ENCODE measurements around the gene ATP6V1G3.

Gene ATP6V1G3

DNA sequence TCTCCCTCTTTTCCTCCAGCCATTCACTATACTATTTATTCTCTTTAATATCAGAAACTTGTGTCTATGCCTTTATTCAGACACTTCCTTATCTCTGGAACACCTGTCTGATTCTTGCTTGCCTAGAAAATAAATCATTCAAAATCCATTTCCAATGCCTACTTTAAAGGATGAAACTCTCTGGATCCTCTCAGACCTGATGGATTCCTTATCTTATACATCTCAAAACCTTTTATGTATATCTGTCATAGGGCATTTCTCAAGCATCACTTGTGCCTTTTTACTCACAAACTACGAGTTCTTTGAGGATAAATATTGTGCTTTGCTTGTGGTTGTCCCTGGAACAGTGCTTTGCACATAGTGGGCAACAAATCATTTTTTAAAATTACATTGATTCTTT is 3.8 kb upstream of the ATP6V1G3 start:
- in situ Hi-C loops (cut with HindIII; ENCODE audit: low sequenced_read_pairs), result no loop called here
- no peak for DNase-seq (ENCODE audit: low read depth, low spot score)
- TF ChIP-seq, protein P1, sequence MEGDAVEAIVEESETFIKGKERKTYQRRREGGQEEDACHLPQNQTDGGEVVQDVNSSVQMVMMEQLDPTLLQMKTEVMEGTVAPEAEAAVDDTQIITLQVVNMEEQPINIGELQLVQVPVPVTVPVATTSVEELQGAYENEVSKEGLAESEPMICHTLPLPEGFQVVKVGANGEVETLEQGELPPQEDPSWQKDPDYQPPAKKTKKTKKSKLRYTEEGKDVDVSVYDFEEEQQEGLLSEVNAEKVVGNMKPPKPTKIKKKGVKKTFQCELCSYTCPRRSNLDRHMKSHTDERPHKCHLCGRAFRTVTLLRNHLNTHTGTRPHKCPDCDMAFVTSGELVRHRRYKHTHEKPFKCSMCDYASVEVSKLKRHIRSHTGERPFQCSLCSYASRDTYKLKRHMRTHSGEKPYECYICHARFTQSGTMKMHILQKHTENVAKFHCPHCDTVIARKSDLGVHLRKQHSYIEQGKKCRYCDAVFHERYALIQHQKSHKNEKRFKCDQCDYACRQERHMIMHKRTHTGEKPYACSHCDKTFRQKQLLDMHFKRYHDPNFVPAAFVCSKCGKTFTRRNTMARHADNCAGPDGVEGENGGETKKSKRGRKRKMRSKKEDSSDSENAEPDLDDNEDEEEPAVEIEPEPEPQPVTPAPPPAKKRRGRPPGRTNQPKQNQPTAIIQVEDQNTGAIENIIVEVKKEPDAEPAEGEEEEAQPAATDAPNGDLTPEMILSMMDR (IDR thresholded peaks at IDR 0.05; ENCODE audit: low read depth, low read length), result no peak
- H3K4me3 ChIP-seq (ENCODE audit: low read depth, low read length), result no peak overlapping the region

DNA sequence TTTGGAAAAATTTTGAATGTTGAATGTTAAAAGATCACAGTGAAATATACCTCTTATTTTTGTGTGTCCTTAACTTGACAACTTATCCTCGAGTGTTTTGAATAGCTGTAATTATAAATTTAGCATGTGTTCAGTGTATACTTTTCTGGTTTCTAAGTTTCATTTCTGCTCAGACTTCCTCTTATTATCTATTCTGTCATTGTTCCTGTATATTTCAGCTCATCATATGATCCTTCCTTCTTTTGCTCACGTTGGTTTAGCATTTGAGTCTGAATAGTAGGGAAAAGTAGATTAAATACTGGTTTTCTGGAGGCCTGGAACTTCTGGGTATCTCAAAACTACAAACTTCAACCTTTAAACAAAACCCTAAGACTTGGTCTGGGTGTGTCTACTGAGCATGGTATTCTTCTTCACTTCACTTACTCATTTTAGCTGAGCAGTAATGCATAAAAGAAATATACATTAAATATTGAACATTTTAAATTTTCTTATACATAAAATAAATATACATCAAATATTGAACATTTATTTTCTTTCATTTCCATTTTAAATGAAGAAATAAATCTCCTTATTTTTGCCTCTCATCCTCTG is 3.3 kb upstream of the ATP6V1G3 start:
- in situ Hi-C loops (cut with HindIII; ENCODE audit: low sequenced_read_pairs), result no loop called here
- TF ChIP-seq, protein P1 (IDR thresholded peaks at IDR 0.05; ENCODE audit: low read depth, low read length), result no peak
- no peak for DNase-seq (ENCODE audit: low read depth, low spot score)
- H3K4me3 ChIP-seq (ENCODE audit: low read depth, low read length), result no peak overlapping the region

DNA sequence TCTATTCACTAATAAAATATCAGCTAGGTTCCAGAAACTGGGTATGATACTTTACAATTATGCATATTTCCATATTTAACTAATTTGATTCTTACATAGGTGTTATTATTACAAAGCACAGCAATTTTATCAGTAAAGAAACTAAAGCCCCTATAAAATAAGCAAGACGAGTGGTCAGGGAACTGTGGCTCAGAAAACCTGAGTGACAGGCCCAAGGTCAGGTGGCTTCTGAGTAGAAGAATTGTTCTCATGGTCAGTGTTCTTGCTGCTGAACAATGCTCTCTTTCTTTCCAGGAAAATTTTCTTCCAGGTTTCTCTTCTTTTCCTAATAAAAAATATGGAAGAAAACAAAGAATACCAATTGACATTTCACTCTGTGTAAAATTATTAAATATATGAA is 2.2 kb upstream of the ATP6V1G3 start:
- TF ChIP-seq, protein P1 (IDR thresholded peaks at IDR 0.05; ENCODE audit: low read depth, low read length), result no peak
- no peak overlapping the region for H3K4me3 ChIP-seq (ENCODE audit: low read depth, low read length)
- in situ Hi-C loops (cut with HindIII; ENCODE audit: low sequenced_read_pairs), result no loop called here
- no peak for DNase-seq (ENCODE audit: low read depth, low spot score)

DNA sequence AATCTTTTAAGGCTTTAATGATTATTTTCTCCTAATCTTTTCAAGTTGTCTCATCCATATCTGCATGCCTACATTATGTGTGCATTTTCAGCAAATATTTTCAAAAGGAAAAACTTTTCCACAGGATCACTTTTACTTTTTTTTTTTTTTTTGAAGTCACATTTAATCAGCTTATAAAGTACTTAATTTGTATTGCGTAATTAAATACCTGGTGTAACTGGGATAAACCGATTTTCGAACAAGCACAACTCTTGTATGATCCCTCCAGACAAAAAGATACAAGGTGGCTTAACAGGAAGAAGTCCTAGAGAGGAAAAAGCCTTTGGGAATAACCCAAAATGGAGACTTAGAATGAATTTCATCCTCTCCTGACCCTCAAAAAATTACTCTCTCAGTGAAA is 1.3 kb upstream of the ATP6V1G3 start:
- TF ChIP-seq, protein P1 (IDR thresholded peaks at IDR 0.05; ENCODE audit: low read depth, low read length), result no peak
- in situ Hi-C loops (cut with HindIII; ENCODE audit: low sequenced_read_pairs), result no loop called here
- no peak for DNase-seq (ENCODE audit: low read depth, low spot score)

DNA sequence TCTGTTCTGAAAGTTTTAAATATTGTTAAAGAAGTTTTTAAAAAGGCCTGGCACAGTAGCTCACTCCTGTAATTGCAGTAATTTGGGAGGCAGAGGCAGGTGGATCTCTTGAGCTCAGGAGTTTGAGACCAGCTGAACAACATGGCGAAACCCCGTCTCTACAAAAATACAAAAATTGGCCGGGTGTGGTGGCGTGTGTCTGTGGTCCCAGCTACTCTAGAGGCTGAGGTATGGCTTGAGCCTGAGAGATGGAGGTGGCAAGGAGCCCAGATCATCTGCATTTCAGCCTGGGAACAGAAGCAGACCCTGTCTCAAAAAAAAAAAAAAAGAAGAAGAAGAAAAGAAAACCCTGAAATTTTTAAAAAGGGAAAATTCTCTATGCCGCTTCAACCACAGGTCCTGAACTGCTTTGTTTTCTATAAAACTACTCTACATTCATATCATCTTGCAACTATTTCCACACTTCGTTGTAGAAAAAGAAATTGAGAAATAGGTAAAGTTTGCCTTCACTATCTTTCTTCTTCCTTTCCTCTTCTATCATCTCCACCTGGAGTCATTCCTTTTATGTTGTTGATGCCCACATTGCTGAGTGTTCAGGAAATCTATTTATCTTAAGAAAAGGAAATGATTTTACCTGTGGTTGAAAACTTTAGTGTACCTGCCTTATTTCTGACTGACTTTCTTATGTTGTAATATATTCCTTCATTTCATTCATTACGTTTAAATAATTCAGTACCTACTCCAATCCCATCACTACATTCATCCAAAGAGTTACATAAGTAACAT is 1.7 kb downstream of the ATP6V1G3 start:
- TF ChIP-seq, protein P1 (IDR thresholded peaks at IDR 0.05; ENCODE audit: low read depth, low read length), result no peak
- H3K4me3 ChIP-seq (ENCODE audit: low read depth, low read length), result no peak overlapping the region
- in situ Hi-C loops (cut with HindIII; ENCODE audit: low sequenced_read_pairs), result no loop called here
- no peak for DNase-seq (ENCODE audit: low read depth, low spot score)

More for the DNA sequence above, 1.3 kb upstream of the ATP6V1G3 start:
- H3K4me3 ChIP-seq (ENCODE audit: low read depth, low read length), result no peak overlapping the region

DNA sequence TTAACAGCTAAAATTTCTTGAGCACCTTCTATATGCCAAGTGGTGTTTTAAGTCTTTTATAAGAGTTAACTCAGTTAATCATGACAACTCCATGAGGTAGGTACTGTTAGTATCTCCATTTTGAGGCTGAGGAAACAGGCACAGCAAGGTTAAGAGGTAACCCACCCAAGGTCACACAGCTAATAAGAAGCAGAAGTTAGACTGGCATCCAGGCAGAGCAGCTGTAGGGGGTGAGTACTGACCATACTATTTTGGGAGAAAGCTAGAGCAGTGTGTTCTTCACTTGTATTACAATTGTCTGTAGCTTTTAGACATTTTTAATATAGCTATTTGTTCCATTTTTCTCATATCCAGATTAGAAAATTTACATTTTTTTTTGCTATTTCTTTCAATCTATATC is 4.8 kb downstream of the ATP6V1G3 start:
- no peak for DNase-seq (ENCODE audit: low read depth, low spot score)
- in situ Hi-C loops (cut with HindIII; ENCODE audit: low sequenced_read_pairs), result no loop called here
- no peak overlapping the region for H3K4me3 ChIP-seq (ENCODE audit: low read depth, low read length)
- TF ChIP-seq, protein P1 (IDR thresholded peaks at IDR 0.05; ENCODE audit: low read depth, low read length), result no peak
